Lung (tissue), 13 donors: ENCODE results near the gene ZER1. TPM values are rescaled to one million over a fixed set of nuclear protein-coding genes. Genes with fewer than 3 reads are reported as not detected.

ENCODE experiments used
- ATAC-seq: fragments of 200-7000 bp; cut with Tn5 transposase; one replicate; pipeline ENCODE4 v1.9.1; 2020; ENCODE audit warnings: moderate number of reproducible peaks; ENCODE audit not compliant: insufficient read depth, low FRiP score
- DNase-seq, 3 donors: peaks; one replicate each; pipeline ENCODE4 v3.0.0-alpha.2; 2013 to 2017
- H3K27ac ChIP-seq, 2 donors: one replicate each; pipeline ENCODE4 v1.5.1; 2013; ENCODE audit warnings: mild to moderate bottlenecking in 2 of 2, moderate library complexity in 2 of 2, control low read depth in 1 of 2, inconsistent platforms in 1 of 2, low read depth in 1 of 2, low read length in 1 of 2
- H3K27me3 ChIP-seq, 3 donors: one replicate each; pipeline ENCODE4 v1.5.1; 2013; ENCODE audit warnings: low read length in 2 of 3; ENCODE audit not compliant: control insufficient read depth in 3 of 3, insufficient read depth in 3 of 3
- H3K36me3 ChIP-seq, 4 donors: one replicate each; pipeline ENCODE4 v1.5.1; 2013; ENCODE audit warnings: low read length in 4 of 4, mild to moderate bottlenecking in 1 of 4, moderate library complexity in 1 of 4; ENCODE audit not compliant: control insufficient read depth in 4 of 4, insufficient read depth in 4 of 4
- H3K4me1 ChIP-seq, 5 donors: one replicate each; pipeline ENCODE4 v1.5.1; 2013; ENCODE audit warnings: low read length in 5 of 5, mild to moderate bottlenecking in 2 of 5, moderate library complexity in 1 of 5; ENCODE audit not compliant: control insufficient read depth in 5 of 5, insufficient read depth in 5 of 5
- H3K4me3 ChIP-seq: one replicate; pipeline ENCODE4 v1.5.1; 2013; ENCODE audit warnings: mild to moderate bottlenecking, control low read depth, moderate library complexity
- H3K9ac ChIP-seq, 2 donors: one replicate each; pipeline ENCODE4 v1.5.1; 2013; ENCODE audit warnings: low read length in 2 of 2, control low read depth in 1 of 2; ENCODE audit not compliant: insufficient read depth in 1 of 2
- H3K9me3 ChIP-seq, 4 donors: one replicate each; pipeline ENCODE4 v1.5.1; 2013; ENCODE audit warnings: low read length in 3 of 4, mild to moderate bottlenecking in 1 of 4, moderate library complexity in 1 of 4; ENCODE audit not compliant: control insufficient read depth in 4 of 4, insufficient read depth in 3 of 4
- WGBS, 2 donors: extraction: QIAGEN DNeasy Blood & Tissue Kit; methylation state at CpG; one replicate each; pipeline ENCODE4 v1.1.7; 2013; 5-methylcytosine and 5-hydroxymethylcytosine counted together
- polyA plus RNA-seq, 2 donors: library from polyadenylated mRNA; stranded (reverse); fragments of 200-250 nt; gene quantifications; one replicate each; pipeline ENCODE4 v1.2.1, GENCODE V29; 2013
- small RNA-seq: library from RNA; depleted of rRNA; stranded (forward); fragments of <200 nt; gene quantifications from one replicate; pipeline ENCODE3, GENCODE V24; 2014; ENCODE audit warnings: low replicate concordance
- total RNA-seq, 2 donors: library from RNA; depleted of rRNA in 1 of 2; stranded (reverse); fragments of >200 nt in 1 of 2; gene quantifications; one replicate each; pipeline ENCODE4 v1.2.1, GENCODE V29; 2014 to 2021
- TF ChIP-seq, protein P1 (sequence below): IDR thresholded peaks from 2 replicates; pipeline ENCODE4 v1.5.1; 2012; ENCODE audit warnings: mild to moderate bottlenecking; ENCODE audit errors: control extremely low read depth, extremely low read depth
- donor health status: control.
- donor health status: control.
- donor health status: Bipolar disorder and iron deficiency.
- donor health status: healthy.
- donor health status: DM: yes; HTN: yes; CAD: no.

ZER1 gene
- total and polyA plus RNA-seq, 4 donors, result 17.6 to 39.0 (median 28.4) TPM

DNA sequence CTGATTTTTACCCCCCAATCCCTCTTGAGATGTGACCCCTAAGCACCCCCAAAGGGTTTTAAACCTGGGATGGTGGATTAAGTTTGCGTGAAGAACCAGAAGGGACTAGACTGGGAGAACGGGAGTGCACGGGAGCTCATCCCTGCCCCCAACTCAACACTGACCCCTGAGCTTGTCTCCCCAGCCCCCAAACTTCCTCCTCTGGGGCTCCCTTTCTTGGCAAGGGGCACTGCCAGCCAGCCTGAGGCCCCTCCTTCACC is 87.7 kb downstream of the ZER1 start:
- H3K4me3 ChIP-seq, result peak overlapping the region; percentile 73
- no peak for DNase-seq
- TF ChIP-seq, protein P1, sequence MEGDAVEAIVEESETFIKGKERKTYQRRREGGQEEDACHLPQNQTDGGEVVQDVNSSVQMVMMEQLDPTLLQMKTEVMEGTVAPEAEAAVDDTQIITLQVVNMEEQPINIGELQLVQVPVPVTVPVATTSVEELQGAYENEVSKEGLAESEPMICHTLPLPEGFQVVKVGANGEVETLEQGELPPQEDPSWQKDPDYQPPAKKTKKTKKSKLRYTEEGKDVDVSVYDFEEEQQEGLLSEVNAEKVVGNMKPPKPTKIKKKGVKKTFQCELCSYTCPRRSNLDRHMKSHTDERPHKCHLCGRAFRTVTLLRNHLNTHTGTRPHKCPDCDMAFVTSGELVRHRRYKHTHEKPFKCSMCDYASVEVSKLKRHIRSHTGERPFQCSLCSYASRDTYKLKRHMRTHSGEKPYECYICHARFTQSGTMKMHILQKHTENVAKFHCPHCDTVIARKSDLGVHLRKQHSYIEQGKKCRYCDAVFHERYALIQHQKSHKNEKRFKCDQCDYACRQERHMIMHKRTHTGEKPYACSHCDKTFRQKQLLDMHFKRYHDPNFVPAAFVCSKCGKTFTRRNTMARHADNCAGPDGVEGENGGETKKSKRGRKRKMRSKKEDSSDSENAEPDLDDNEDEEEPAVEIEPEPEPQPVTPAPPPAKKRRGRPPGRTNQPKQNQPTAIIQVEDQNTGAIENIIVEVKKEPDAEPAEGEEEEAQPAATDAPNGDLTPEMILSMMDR, result no peak
- H3K4me1 ChIP-seq, result peaks cover 4 to 39% (median 10%) of the 10 kb centered on the region in 5 donors
- H3K27me3 ChIP-seq, result no peaks in the 10 kb centered on the region
- H3K27ac ChIP-seq, result peak overlapping the region; percentile 62 to 96
- no peaks in the 10 kb centered on the region for H3K9me3 ChIP-seq
- 0 to 2% methylated on average over 3 of the region's 3 CpGs for WGBS, 2 donors
- no peaks in the 10 kb centered on the region for H3K36me3 ChIP-seq
- no peak for ATAC-seq
- peak overlapping the region; percentile 70 to 93 for H3K9ac ChIP-seq

GRCh38 chr9:128683340-128684064 is 88.2 kb downstream of the ZER1 start:
- ATAC-seq (no peak), DNase-seq (peak; percentile 56 to 68 (median 59))
- H3K9me3 ChIP-seq, result no peaks in the 10 kb centered on the region
- TF ChIP-seq, protein P1, result no peak
- WGBS, 2 donors, result 2 to 4% methylated on average over 21 of the region's 21 CpGs
- H3K27ac ChIP-seq, result peak overlapping the region; percentile 62 to 96
- H3K4me3 ChIP-seq, result peak overlapping the region; percentile 73
- no peaks in the 10 kb centered on the region for H3K27me3 ChIP-seq
- H3K4me1 ChIP-seq, result peaks cover 4 to 38% (median 10%) of the 10 kb centered on the region in 5 donors
- peak overlapping the region; percentile 70 to 93 for H3K9ac ChIP-seq
- no peaks in the 10 kb centered on the region for H3K36me3 ChIP-seq

Small RNA genes lying within 50 kb of the gene (small RNA-seq; reads per million reads assigned to genes)
- gene RF00017 (not detected), gene RN7SL560P (not detected)

Other genes with a start within 250 kb of the ZER1 start
- gene SPTAN1, start 219.3 kb downstream of the ZER1 start, total RNA-seq, result 100 to 1,000 TPM; 328 to 438 TPM
- 100 to 1,000 TPM in 1 of 2 donors, 10 to 100 TPM in 1; 70.0 to 145 TPM for gene SPTAN1, start 219.3 kb downstream of the ZER1 start, polyA plus RNA-seq
- 10 to 100 TPM; 32.5 to 84.8 TPM for gene DYNC2I2, start 115.1 kb downstream of the ZER1 start, total RNA-seq
- gene DYNC2I2, start 115.1 kb downstream of the ZER1 start, polyA plus RNA-seq, result 10 to 100 TPM; 47.2 to 84.7 TPM
- 100 to 1,000 TPM; 232 to 364 TPM for gene SET, start 82.7 kb downstream of the ZER1 start, total RNA-seq
- gene SET, start 82.7 kb downstream of the ZER1 start, polyA plus RNA-seq, result 100 to 1,000 TPM in 1 of 2 donors, 10 to 100 TPM in 1; 98.0 to 146 TPM
- 10 to 100 TPM in 1 of 2 donors, 1 to 10 TPM in 1; 4.1 to 19.3 TPM for gene PKN3, start 69.4 kb downstream of the ZER1 start, total RNA-seq
- 10 to 100 TPM in 1 of 2 donors, 1 to 10 TPM in 1; 8.6 to 13.0 TPM for gene PKN3, start 69.4 kb downstream of the ZER1 start, polyA plus RNA-seq
- gene ZDHHC12, start 47.8 kb downstream of the ZER1 start, total RNA-seq, result 10 to 100 TPM; 22.6 to 49.5 TPM
- 100 to 1,000 TPM in 1 of 2 donors, 10 to 100 TPM in 1; 77.4 to 103 TPM for gene ZDHHC12, start 47.8 kb downstream of the ZER1 start, polyA plus RNA-seq
- 10 to 100 TPM in 1 of 2 donors, 1 to 10 TPM in 1; 9.7 to 27.7 TPM for gene TBC1D13, start 15.3 kb upstream of the ZER1 start, total RNA-seq
- 10 to 100 TPM; 14.0 to 14.3 TPM for gene TBC1D13, start 15.3 kb upstream of the ZER1 start, polyA plus RNA-seq
- gene ENDOG, start 46.6 kb upstream of the ZER1 start, total RNA-seq, result 10 to 100 TPM in 1 of 2 donors, 1 to 10 TPM in 1; 5.6 to 36.6 TPM
- gene ENDOG, start 46.6 kb upstream of the ZER1 start, polyA plus RNA-seq, result 10 to 100 TPM; 21.2 to 34.2 TPM
- 10 to 100 TPM; 26.1 to 50.0 TPM for gene SPOUT1, start 57.9 kb upstream of the ZER1 start, total RNA-seq
- 10 to 100 TPM; 23.7 to 32.0 TPM for gene SPOUT1, start 57.9 kb upstream of the ZER1 start, polyA plus RNA-seq
- gene KYAT1, start 110.0 kb upstream of the ZER1 start, total RNA-seq, result 1 to 10 TPM; 4.6 to 7.7 TPM
- 1 to 10 TPM; 4.5 to 5.0 TPM for gene KYAT1, start 110.0 kb upstream of the ZER1 start, polyA plus RNA-seq
- 10 to 100 TPM; 30.4 to 60.8 TPM for gene LRRC8A, start 110.2 kb upstream of the ZER1 start, total RNA-seq
- gene LRRC8A, start 110.2 kb upstream of the ZER1 start, polyA plus RNA-seq, result 10 to 100 TPM; 26.6 to 66.9 TPM
- 10 to 100 TPM; 25.5 to 66.5 TPM for gene PHYHD1, start 149.1 kb upstream of the ZER1 start, total RNA-seq
- gene PHYHD1, start 149.1 kb upstream of the ZER1 start, polyA plus RNA-seq, result 10 to 100 TPM; 21.4 to 86.3 TPM
- gene DOLK, start 175.7 kb upstream of the ZER1 start, total RNA-seq, result 10 to 100 TPM; 10.6 to 17.9 TPM
- gene DOLK, start 175.7 kb upstream of the ZER1 start, polyA plus RNA-seq, result 10 to 100 TPM in 1 of 2 donors, 1 to 10 TPM in 1; 9.6 to 19.1 TPM
- gene NUP188, start 175.8 kb upstream of the ZER1 start, total RNA-seq, result 10 to 100 TPM; 39.3 to 48.5 TPM
- gene NUP188, start 175.8 kb upstream of the ZER1 start, polyA plus RNA-seq, result 10 to 100 TPM; 17.0 to 24.9 TPM